ENCODE results near the gene PEX26. TPM values are rescaled to one million over a fixed set of nuclear protein-coding genes. Genes with fewer than 3 reads are reported as not detected.

The PEX26 gene
- total and polyA plus RNA-seq, 2 of the 13 experiments (the other 11 are each of a cell fraction or from before 2014, with no cell fraction given) = 10.6 to 25.1 TPM

DNA sequence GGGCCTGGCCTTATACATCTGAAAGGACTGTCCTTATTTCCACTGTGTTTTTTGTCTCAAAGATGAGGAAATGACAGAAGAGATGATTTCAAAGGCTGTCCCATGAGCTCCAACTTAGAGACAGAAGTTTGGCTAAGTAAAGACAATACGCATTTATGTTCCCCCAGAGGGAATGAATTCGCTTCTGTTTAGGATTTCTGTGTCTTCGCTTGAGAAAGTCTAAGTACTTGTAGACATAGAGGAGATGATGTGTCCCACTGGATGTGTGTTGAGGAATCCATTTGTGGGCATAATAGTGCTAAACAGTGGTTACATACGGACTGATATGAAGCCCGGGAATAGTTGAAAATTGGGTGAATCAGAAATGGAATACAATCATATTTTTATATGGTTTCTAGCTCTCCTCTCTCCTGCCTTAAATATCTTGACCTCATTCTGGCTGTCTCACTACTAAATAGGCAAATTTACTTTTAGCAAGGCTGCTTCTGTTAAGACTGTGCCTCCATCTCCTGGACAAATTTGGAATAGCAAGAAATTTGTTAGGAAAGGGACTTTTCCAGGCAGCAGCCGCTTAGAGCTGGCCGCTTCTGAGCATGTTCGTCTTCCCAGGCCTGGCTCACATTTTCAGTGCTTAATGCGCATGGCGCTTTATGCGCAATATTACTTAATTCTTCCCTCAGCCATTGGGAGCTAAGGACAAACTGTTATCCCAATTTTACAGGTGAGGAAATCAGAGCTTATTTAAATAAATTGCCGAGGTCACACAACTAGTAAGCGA is 1.9 kb upstream of the PEX26 start (continued):
- TF ChIP-seq ZNF18 (CRISPR knock-in tag; IDR thresholded peaks at IDR 0.05; ENCODE audit: insufficient replicate concordance) (no peak), ZUFSP (CRISPR knock-in tag; IDR thresholded peaks at IDR 0.05; ENCODE audit: borderline replicate concordance) (no peak), ARID5B (CRISPR knock-in tag; IDR thresholded peaks at IDR 0.05) (peak; percentile 40; the same call in 1 of the 2 replicates), ZNF431 (CRISPR knock-in tag; IDR thresholded peaks at IDR 0.05; ENCODE audit: borderline replicate concordance, low read depth) (no peak), KLF6 (CRISPR knock-in tag; IDR thresholded peaks at IDR 0.05) (no peak), ZNF891 (CRISPR knock-in tag; IDR thresholded peaks at IDR 0.05) (no peak), CREB3 (CRISPR knock-in tag; IDR thresholded peaks at IDR 0.05) (0 out of 2 replicates have a peak, but pooled peaks have one; percentile 59), BRCA1 (CRISPR knock-in tag; IDR thresholded peaks at IDR 0.05) (0 out of 2 replicates have a peak, but pooled peaks have one; percentile 27), TARDBP (CRISPR knock-in tag; IDR thresholded peaks at IDR 0.05) (no peak), RFXANK (CRISPR knock-in tag; IDR thresholded peaks at IDR 0.05) (peak; percentile 43; the same call in 1 of the 2 replicates), PHF5A (CRISPR knock-in tag; IDR thresholded peaks at IDR 0.05; ENCODE audit: low read depth, unreplicated experiment) (peak; percentile 43), NFATC3 (CRISPR knock-in tag; IDR thresholded peaks at IDR 0.05) (no peak), CBX5 (CRISPR knock-in tag; IDR thresholded peaks at IDR 0.05; ENCODE audit: borderline replicate concordance) (no peak), ZNF781 (CRISPR knock-in tag; IDR thresholded peaks at IDR 0.05; ENCODE audit: borderline replicate concordance, not compliant biosample characterization) (peak; percentile 23)
- TF ChIP-seq, protein P1, sequence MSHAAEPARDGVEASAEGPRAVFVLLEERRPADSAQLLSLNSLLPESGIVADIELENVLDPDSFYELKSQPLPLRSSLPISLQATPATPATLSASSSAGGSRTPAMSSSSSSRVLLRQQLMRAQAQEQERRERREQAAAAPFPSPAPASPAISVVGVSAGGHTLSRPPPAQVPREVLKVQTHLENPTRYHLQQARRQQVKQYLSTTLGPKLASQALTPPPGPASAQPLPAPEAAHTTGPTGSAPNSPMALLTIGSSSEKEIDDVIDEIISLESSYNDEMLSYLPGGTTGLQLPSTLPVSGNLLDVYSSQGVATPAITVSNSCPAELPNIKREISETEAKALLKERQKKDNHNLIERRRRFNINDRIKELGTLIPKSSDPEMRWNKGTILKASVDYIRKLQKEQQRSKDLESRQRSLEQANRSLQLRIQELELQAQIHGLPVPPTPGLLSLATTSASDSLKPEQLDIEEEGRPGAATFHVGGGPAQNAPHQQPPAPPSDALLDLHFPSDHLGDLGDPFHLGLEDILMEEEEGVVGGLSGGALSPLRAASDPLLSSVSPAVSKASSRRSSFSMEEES (CRISPR knock-in tag; IDR thresholded peaks at IDR 0.05) = 0 out of 2 replicates have a peak, but pooled peaks have one; percentile 24
- TF ChIP-seq, protein P2, sequence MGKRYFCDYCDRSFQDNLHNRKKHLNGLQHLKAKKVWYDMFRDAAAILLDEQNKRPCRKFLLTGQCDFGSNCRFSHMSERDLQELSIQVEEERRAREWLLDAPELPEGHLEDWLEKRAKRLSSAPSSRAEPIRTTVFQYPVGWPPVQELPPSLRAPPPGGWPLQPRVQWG (CRISPR knock-in tag; IDR thresholded peaks at IDR 0.05; ENCODE audit: borderline replicate concordance, low read depth) = no peak
